ENCODE results near the gene KRTAP22-2. TPM values are rescaled to one million over a fixed set of nuclear protein-coding genes. Genes with fewer than 3 reads are reported as not detected.

KRTAP22-2 gene
- total RNA-seq, 2 experiments from 2014 or later = not detected

DNA sequence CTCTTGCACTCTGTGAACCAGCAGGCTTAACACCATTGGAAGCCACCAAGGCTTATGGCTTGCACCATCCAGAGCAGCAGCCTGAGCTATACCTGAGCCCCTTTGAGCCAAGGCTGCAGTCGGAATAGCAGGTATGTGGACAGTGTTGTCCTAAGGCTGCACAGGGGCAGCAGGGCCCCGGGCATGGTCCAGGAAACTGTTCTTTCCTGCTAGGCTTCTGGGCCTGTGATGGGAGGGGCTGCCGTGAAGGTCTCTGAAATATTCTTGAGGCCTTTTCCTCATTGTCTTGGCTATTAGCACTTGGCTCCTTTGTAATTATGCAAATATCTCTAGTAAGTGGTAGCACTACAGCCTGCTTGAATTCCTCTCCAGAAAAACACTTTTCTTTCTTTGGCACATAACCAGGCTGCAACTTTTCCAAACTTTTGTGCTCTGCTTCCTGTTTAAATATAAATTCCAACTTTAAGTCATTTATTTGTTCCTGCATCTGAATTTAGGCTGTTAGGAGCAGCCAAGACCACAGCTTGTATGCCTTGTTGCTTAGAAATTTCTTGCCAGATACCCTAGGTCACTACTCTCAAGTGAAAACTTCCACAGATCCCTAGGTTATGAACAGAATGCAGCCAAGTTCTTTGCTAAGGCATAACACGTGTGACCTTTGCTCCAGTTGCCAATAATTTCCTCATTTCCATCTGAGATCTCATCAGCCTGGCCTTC is 35.4 kb upstream of the KRTAP22-2 start:
- intact Hi-C loops (cut with micrococcal nuclease) = no loop called here
- Mint-ChIP-seq H3K4me1 (ENCODE audit: low read depth) (no peaks in the 10 kb centered on the region), H3K27ac (no peak overlapping the region), H3K9me3 (no peaks in the 10 kb centered on the region), H3K36me3 (ENCODE audit: low read depth) (no peaks in the 10 kb centered on the region), H3K27me3 (no peaks in the 10 kb centered on the region), H3K4me3 (no peak overlapping the region)
- ATAC-seq (no peak), DNase-seq (no peak)
- TF ChIP-seq, protein P1, sequence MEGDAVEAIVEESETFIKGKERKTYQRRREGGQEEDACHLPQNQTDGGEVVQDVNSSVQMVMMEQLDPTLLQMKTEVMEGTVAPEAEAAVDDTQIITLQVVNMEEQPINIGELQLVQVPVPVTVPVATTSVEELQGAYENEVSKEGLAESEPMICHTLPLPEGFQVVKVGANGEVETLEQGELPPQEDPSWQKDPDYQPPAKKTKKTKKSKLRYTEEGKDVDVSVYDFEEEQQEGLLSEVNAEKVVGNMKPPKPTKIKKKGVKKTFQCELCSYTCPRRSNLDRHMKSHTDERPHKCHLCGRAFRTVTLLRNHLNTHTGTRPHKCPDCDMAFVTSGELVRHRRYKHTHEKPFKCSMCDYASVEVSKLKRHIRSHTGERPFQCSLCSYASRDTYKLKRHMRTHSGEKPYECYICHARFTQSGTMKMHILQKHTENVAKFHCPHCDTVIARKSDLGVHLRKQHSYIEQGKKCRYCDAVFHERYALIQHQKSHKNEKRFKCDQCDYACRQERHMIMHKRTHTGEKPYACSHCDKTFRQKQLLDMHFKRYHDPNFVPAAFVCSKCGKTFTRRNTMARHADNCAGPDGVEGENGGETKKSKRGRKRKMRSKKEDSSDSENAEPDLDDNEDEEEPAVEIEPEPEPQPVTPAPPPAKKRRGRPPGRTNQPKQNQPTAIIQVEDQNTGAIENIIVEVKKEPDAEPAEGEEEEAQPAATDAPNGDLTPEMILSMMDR (IDR thresholded peaks at IDR 0.05) = no peak
- POLR2A ChIA-PET = no interaction called here
- CTCF ChIA-PET = no interaction called here

DNA sequence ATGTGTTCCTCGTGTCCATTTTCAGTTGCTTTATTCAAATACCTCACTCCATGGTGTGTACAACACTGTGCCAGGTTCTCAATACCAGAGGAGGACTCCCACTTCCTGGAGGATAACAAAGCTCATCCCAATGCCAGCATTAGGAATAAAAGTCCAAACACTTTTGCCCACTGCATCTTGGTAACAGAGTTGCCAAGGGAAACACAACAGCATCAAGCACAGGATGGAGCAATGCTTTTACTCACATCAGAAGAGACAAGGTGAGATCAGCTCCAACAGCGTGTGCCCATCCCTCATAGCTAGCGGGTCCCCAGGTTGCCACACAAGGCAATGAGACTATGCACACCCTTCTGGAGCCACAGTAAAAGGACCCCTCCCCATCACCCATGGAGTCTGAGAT is 33.2 kb upstream of the KRTAP22-2 start:
- H3K9me3 Mint-ChIP-seq = no peaks in the 10 kb centered on the region
- no peak overlapping the region for H3K4me3 Mint-ChIP-seq
- ATAC-seq = no peak
- TF ChIP-seq, protein P1 (IDR thresholded peaks at IDR 0.05) = no peak
- no peak for DNase-seq
- no peaks in the 10 kb centered on the region for H3K4me1 Mint-ChIP-seq (ENCODE audit: low read depth)
- intact Hi-C loops (cut with micrococcal nuclease) = no loop called here
- CTCF ChIA-PET = no interaction called here
- no peaks in the 10 kb centered on the region for H3K36me3 Mint-ChIP-seq (ENCODE audit: low read depth)
- H3K27ac Mint-ChIP-seq = no peak overlapping the region
- H3K27me3 Mint-ChIP-seq = no peaks in the 10 kb centered on the region
- POLR2A ChIA-PET = no interaction called here

DNA sequence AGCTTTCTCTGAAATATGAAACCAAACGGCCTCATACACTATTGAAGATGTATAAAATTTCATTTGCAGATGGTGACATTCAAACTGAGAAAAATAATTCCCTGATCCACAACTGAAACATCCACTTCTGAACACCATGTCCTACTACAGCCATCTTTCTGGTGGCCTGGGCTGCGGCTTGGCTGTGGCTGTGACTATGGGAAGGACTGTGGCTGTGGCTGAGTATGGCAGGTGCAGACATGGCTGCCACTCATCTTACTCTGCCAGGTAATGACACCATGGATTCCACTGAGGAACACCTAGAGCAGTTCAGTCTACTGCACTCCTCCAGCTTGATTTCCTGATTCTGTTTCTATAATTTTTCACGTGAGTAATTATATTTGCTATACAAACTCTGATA is 30.3 kb upstream of the KRTAP22-2 start, which contains the start of gene KRTAP20-4:
Gene KRTAP20-4, plus strand, starts transcription at position 106 of the 400 bp plus-strand sequence.
- TF ChIP-seq, protein P1 (IDR thresholded peaks at IDR 0.05) = no peak
- POLR2A ChIA-PET = no interaction called here
- CTCF ChIA-PET = interaction anchor here (1.1 kb wide), 1 partner anchor 15 kb away, joined by 3 read pairs; no protein-coding TSS in a partner anchor

DNA sequence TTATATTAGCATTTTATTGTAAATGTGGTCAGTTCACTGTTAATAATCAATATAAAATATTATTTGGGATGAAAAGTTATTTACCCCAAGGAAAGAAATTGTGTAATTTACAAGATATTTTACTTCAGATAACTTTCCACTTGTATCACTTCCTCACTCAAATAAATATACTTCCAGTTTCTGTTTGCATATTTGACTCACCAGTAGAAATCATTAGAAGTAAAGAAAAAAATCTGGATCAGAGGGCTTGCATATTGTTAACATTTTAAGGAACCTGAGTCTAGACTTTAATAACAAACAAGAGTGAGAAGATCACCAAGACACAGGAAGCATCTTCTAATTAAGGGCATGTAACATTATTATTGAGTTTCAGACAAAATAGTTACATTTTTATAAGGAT is 29.9 kb upstream of the KRTAP22-2 start:
- POLR2A ChIA-PET = no interaction called here
- CTCF ChIA-PET = interaction anchor here (1.1 kb wide), 1 partner anchor 14 kb away, joined by 3 read pairs; no protein-coding TSS in a partner anchor
- H3K9me3 Mint-ChIP-seq = no peaks in the 10 kb centered on the region
- intact Hi-C loops (cut with micrococcal nuclease) = no loop called here
- TF ChIP-seq, protein P1 (IDR thresholded peaks at IDR 0.05) = no peak
- no peak overlapping the region for H3K4me3 Mint-ChIP-seq
- ATAC-seq (no peak), DNase-seq (no peak)
- no peaks in the 10 kb centered on the region for H3K36me3 Mint-ChIP-seq (ENCODE audit: low read depth)
- no peaks in the 10 kb centered on the region for H3K27me3 Mint-ChIP-seq
- no peak overlapping the region for H3K27ac Mint-ChIP-seq
- H3K4me1 Mint-ChIP-seq (ENCODE audit: low read depth) = no peaks in the 10 kb centered on the region

More for the DNA sequence above, 30.3 kb upstream of the KRTAP22-2 start, which contains the start of gene KRTAP20-4:
- Mint-ChIP-seq H3K36me3 (ENCODE audit: low read depth) (no peaks in the 10 kb centered on the region), H3K27me3 (no peaks in the 10 kb centered on the region), H3K4me1 (ENCODE audit: low read depth) (no peaks in the 10 kb centered on the region), H3K9me3 (no peaks in the 10 kb centered on the region), H3K27ac (no peak within 1 kb of the TSS), H3K4me3 (no peak within 1 kb of the TSS)
- intact Hi-C loops (cut with micrococcal nuclease) = no loop called here
- DNase-seq (no peak), ATAC-seq (no peak)

DNA sequence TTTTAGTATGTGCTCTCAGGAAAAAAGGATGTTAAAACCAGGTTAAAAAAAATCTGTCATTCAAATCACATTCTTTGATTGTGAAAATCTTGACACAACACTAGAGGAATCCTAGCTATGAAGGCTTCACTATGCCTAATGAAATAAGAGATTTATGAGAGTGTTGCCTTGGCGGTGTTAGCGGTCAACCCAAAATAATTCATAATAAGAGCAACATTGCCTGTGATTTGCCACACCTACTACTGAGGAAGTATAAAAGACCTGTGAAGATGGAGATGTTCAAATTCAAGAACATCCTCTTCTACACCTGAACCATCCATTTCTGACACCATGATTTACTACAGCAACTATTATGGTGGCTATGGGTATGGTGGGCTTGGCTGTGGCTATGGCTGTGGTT is 25.9 kb upstream of the KRTAP22-2 start, which contains the start of gene KRTAP20-1:
Gene KRTAP20-1, plus strand, starts transcription at position 301 of the 400 bp plus-strand sequence. Its CDS starts 30 bp downstream, at position 331.
- H3K27ac Mint-ChIP-seq = no peak within 1 kb of the TSS
- H3K4me1 Mint-ChIP-seq (ENCODE audit: low read depth) = no peaks in the 10 kb centered on the region
- TF ChIP-seq, protein P1 (IDR thresholded peaks at IDR 0.05) = no peak
- CTCF ChIA-PET = no interaction called here
- POLR2A ChIA-PET = no interaction called here
- H3K36me3 Mint-ChIP-seq (ENCODE audit: low read depth) = no peaks in the 10 kb centered on the region
- no peak for ATAC-seq
- no peaks in the 10 kb centered on the region for H3K9me3 Mint-ChIP-seq
- intact Hi-C loops (cut with micrococcal nuclease) = no loop called here
- H3K27me3 Mint-ChIP-seq = no peaks in the 10 kb centered on the region
- no peak for DNase-seq
- no peak within 1 kb of the TSS for H3K4me3 Mint-ChIP-seq

Data from activated CD8-positive, alpha-beta T cell treated with anti-CD3 and anti-CD28 coated beads for 36 hours (primary cell).